ENCODE data around the gene NAT14. TPM values are rescaled to one million over a fixed set of nuclear protein-coding genes. Genes with fewer than 3 reads are reported as not detected.
A peak's percentile ranks its signal among the peaks of the same experiment; 100 is the strongest.

NAT14 gene
- total RNA-seq, 5 donors from 2014 or later (not counting 1 experiment from before 2014, with no cell fraction given) = 6.3 to 10.4 (median 8.1) TPM

DNA sequence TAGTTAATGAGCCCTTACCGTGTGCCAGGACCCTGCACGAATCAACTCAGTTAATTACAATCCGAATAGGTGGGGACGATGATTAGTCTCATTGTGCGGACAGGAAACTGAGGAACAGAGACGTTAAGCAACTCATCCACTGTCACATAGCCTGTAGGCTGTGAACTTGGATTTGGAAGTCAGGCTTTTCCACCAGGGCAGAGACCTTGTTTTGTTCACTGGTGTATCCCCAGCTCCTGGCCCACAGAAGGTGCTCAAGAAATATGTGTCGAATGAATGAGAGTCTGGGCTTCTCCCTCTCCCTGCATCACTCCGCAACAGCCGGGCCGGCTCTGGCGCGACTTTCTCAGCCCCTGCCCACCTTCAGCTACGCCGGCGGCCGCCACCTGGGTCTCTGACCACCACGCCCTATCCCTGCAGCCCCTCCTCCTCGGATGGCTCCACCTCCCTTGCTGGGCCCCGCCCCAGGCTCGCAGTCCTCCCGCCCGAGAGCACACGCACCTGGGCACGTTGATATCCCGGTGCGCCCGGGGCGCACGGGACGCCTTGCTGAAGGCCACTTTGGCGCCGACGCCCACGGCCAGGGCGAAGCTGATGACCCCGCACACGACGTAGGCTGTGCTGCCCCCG, 43.2 kb upstream of the NAT14 start:
- POLR2A ChIA-PET = no interaction called here
- 2% methylated on average over 33 of the region's 39 CpGs for WGBS (ENCODE audit: insufficient coverage)
- Mint-ChIP-seq H3K27me3 (peaks cover 59 to 76% of the 10 kb centered on the region in 2 donors), H3K4me3 (peak overlapping the region in 2 of 3 donors; percentile 21 to 72), H3K36me3 (no peaks in the 10 kb centered on the region), H3K9me3 (no peaks in the 10 kb centered on the region), H3K27ac (no peak overlapping the region), H3K4me1 (peaks cover 19 to 32% (median 31%) of the 10 kb centered on the region in 3 donors)
- no peak overlapping the region for H3K27ac ChIP-seq (ENCODE audit: low read length)
- CTCF ChIA-PET = interaction anchor here in 1 of 2 donors (0.6 kb wide), 1 partner anchor 19 kb away, joined by 4 read pairs; no protein-coding TSS in a partner anchor
- ATAC-seq (replicated peaks in 1 of 4) = peak in 3 of 4 experiments; percentile 13 to 31 (median 21)
- no peak overlapping the region for H3K4me3 ChIP-seq (ENCODE audit: control insufficient read depth in 1 of 2, extremely low read depth in 1 of 2, low read length in 1 of 2)
- H3K27me3 ChIP-seq (replicated peaks in 1 of 2; ENCODE audit: control insufficient read depth in 2 of 2, extremely low read depth in 1 of 2, insufficient read depth in 2 of 2, low read length in 1 of 2) = peaks cover 16 to 93% of the 10 kb centered on the region in 2 experiments
- DNase-seq = no peak
- H3K36me3 ChIP-seq (ENCODE audit: control insufficient read depth in 2 of 2, extremely low read depth in 1 of 2, insufficient read depth in 1 of 2, low read length in 1 of 2) = no peaks in the 10 kb centered on the region
- no peaks in the 10 kb centered on the region for H3K9me3 ChIP-seq
- H3K4me1 ChIP-seq (ENCODE audit: control insufficient read depth in 1 of 2, extremely low read depth in 1 of 2, insufficient read depth in 2 of 2, low read length in 2 of 2) = peaks cover 4 to 29% of the 10 kb centered on the region in 2 experiments

DNA sequence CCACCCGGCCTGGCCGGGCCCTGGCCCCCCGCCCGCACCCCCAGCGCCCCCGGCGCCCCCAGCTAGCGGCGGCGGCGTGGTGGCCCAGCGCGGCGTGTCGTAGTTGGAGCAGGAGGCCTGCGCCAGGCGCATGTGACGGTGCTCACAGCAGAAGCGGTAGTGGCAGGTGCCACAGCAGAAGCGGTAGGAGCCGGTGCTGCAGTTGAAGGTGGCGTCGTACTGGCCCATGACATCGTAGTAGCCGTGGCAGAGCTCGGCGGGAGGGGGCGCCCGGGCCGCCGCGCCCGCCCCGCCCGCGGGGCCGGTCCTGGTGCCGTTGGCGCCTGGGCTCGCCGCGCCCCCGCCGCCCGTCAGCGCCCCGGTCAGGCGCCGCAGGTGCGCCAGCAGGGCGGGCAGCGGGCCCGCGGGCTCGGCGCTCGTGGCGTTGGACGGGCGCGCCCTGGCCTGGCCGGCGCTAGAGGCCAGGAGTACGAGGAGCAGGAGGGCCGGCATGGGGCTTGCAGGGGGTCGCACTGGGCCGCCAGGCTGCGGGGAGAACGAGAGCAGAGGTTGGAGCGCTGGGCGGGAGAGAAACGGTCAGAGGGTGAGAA, 42.5 kb upstream of the NAT14 start:
- H3K4me1 Mint-ChIP-seq = peaks cover 19 to 32% (median 28%) of the 10 kb centered on the region in 3 donors
- POLR2A ChIA-PET = no interaction called here
- H3K27ac ChIP-seq (ENCODE audit: low read length) = no peak overlapping the region
- peaks cover 16 to 93% of the 10 kb centered on the region in 2 experiments for H3K27me3 ChIP-seq (replicated peaks in 1 of 2; ENCODE audit: control insufficient read depth in 2 of 2, extremely low read depth in 1 of 2, insufficient read depth in 2 of 2, low read length in 1 of 2)
- H3K9me3 Mint-ChIP-seq = no peaks in the 10 kb centered on the region
- CTCF ChIA-PET = no interaction called here
- peak in 2 of 35 experiments; percentile 38 for DNase-seq
- 1% methylated on average over 65 of the region's 72 CpGs for WGBS (ENCODE audit: insufficient coverage)
- no peaks in the 10 kb centered on the region for H3K9me3 ChIP-seq
- peaks cover 53 to 69% of the 10 kb centered on the region in 2 donors for H3K27me3 Mint-ChIP-seq
- no peaks in the 10 kb centered on the region for H3K36me3 ChIP-seq (ENCODE audit: control insufficient read depth in 2 of 2, extremely low read depth in 1 of 2, insufficient read depth in 1 of 2, low read length in 1 of 2)
- H3K4me1 ChIP-seq (ENCODE audit: control insufficient read depth in 1 of 2, extremely low read depth in 1 of 2, insufficient read depth in 2 of 2, low read length in 2 of 2) = peaks cover 4 to 29% of the 10 kb centered on the region in 2 experiments
- no peak overlapping the region for H3K27ac Mint-ChIP-seq
- ATAC-seq (replicated peaks in 1 of 4) = peak; percentile 34 to 70 (median 44)
- no peak overlapping the region for H3K4me3 ChIP-seq (ENCODE audit: control insufficient read depth in 1 of 2, extremely low read depth in 1 of 2, low read length in 1 of 2)
- no peaks in the 10 kb centered on the region for H3K36me3 Mint-ChIP-seq
- peak overlapping the region in 1 of 3 donors; percentile 72 for H3K4me3 Mint-ChIP-seq

DNA sequence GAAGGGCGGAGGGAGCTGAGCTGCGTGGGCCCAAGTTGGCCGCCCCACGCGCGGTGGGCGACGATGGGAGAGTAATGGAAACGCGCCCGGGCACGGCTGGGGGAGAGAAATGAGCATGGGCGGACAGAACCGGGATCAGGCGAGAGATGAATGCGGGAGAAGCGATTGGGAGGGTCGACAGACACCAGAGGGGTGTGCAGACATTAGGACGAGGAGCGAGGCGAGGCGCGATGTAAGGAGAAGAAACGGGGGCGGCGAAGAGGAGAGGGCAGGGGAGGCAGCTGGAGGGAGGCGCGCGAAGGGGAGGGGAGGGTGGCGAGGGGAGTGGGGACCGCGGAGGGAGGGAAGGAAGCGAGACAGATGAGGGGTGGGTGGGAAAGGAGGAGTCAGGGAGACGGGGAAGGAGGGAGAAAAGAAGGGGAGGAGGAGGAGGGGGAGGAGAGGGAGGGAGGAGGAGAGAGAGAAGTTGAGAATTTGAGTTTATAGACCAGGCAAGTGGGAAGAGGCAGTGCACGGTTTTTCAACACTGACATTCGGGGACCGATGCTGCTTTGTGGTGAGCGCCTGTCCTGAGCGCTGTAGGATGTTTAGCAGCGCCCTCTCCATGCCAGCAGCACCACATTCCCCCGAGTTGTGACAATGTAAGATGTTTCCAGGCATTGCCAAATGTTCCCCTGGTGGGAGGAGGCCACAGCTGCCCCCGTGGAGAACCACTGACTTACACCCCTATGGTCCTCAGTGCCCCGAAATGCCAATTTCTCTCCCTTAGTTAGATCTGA, 41.8 kb upstream of the NAT14 start, which contains the start of gene SHISA7:
SHISA7 (minus strand) TSS at position 256 of the 779 bp plus-strand sequence. CDS start 437 bp downstream, outside the sequence.
- no peaks in the 10 kb centered on the region for H3K36me3 Mint-ChIP-seq
- no peaks in the 10 kb centered on the region for H3K9me3 Mint-ChIP-seq
- H3K4me1 ChIP-seq (ENCODE audit: control insufficient read depth in 1 of 2, extremely low read depth in 1 of 2, insufficient read depth in 2 of 2, low read length in 2 of 2) = peaks cover 4 to 29% of the 10 kb centered on the region in 2 experiments
- peaks cover 53 to 63% of the 10 kb centered on the region in 2 donors for H3K27me3 Mint-ChIP-seq
- CTCF ChIA-PET = no interaction called here
- no peak within 1 kb of the TSS for H3K27ac Mint-ChIP-seq
- H3K27ac ChIP-seq (ENCODE audit: low read length) = no peak within 1 kb of the TSS
- 3% methylated on average over 33 of the region's 43 CpGs for WGBS (ENCODE audit: insufficient coverage)
- no peaks in the 10 kb centered on the region for H3K36me3 ChIP-seq (ENCODE audit: control insufficient read depth in 2 of 2, extremely low read depth in 1 of 2, insufficient read depth in 1 of 2, low read length in 1 of 2)
- no peak for DNase-seq
- H3K27me3 ChIP-seq (replicated peaks in 1 of 2; ENCODE audit: control insufficient read depth in 2 of 2, extremely low read depth in 1 of 2, insufficient read depth in 2 of 2, low read length in 1 of 2) = peaks cover 16 to 89% of the 10 kb centered on the region in 2 experiments
- H3K9me3 ChIP-seq = no peaks in the 10 kb centered on the region
- H3K4me3 Mint-ChIP-seq = peak within 1 kb of the TSS in 1 of 3 donors; percentile 72
- peaks cover 19 to 32% (median 28%) of the 10 kb centered on the region in 3 donors for H3K4me1 Mint-ChIP-seq
- H3K4me3 ChIP-seq (ENCODE audit: control insufficient read depth in 1 of 2, extremely low read depth in 1 of 2, low read length in 1 of 2) = no peak within 1 kb of the TSS
- POLR2A ChIA-PET = no interaction called here
- ATAC-seq (replicated peaks in 1 of 4) = no peak

DNA sequence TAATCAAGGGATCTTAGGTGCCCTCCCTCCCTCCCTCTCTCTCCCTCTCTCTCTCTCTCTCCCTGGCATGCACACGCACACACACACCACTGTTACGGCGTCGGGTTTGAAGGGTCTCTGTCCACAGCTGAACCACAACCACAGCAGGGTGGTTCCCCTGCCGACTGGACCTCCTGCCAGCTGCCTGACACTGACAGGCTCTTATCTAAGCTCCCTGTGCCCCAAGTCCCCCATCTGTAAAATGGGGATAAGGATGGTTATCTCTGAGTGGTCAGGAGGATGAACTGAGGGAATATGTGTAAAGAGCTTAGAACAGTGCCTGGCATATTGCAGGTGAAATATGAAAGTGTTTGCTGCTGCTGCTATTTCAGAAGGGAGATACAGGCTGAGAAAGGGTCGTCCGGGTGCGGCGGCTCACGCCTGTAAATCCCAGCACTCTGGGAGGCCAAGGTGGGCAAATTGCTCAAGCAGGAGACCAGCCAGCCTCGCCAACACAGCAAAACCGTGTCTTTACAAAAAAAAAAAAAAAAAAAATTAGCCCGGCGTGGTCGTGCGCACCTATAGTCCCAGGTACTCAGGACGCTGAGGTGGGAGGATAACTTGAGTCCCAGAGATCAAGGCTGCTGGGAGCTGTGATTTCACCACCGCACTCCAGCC, 41.0 kb upstream of the NAT14 start:
- Histone ChIP-seq H3K27ac (ENCODE audit: low read length) (no peak overlapping the region), H3K9me3 (no peaks in the 10 kb centered on the region), H3K4me3 (ENCODE audit: control insufficient read depth in 1 of 2, extremely low read depth in 1 of 2, low read length in 1 of 2) (no peak overlapping the region), H3K36me3 (ENCODE audit: control insufficient read depth in 2 of 2, extremely low read depth in 1 of 2, insufficient read depth in 1 of 2, low read length in 1 of 2) (no peaks in the 10 kb centered on the region), H3K4me1 (ENCODE audit: control insufficient read depth in 1 of 2, extremely low read depth in 1 of 2, insufficient read depth in 2 of 2, low read length in 2 of 2) (peaks cover 4 to 29% of the 10 kb centered on the region in 2 experiments), H3K27me3 (replicated peaks in 1 of 2; ENCODE audit: control insufficient read depth in 2 of 2, extremely low read depth in 1 of 2, insufficient read depth in 2 of 2, low read length in 1 of 2) (peaks cover 13 to 84% of the 10 kb centered on the region in 2 experiments)
- H3K36me3 Mint-ChIP-seq = no peaks in the 10 kb centered on the region
- no peak for ATAC-seq (replicated peaks in 1 of 4)
- ChIA-PET POLR2A (no interaction called here), CTCF (no interaction called here)
- peaks cover 19 to 31% (median 28%) of the 10 kb centered on the region in 3 donors for H3K4me1 Mint-ChIP-seq
- peak overlapping the region in 1 of 3 donors; percentile 72 for H3K4me3 Mint-ChIP-seq
- H3K9me3 Mint-ChIP-seq = no peaks in the 10 kb centered on the region
- no peak for DNase-seq
- peaks cover 50 to 56% of the 10 kb centered on the region in 2 donors for H3K27me3 Mint-ChIP-seq
- WGBS (ENCODE audit: insufficient coverage) = 45% methylated on average over 4 of the region's 18 CpGs
- no peak overlapping the region for H3K27ac Mint-ChIP-seq

DNA sequence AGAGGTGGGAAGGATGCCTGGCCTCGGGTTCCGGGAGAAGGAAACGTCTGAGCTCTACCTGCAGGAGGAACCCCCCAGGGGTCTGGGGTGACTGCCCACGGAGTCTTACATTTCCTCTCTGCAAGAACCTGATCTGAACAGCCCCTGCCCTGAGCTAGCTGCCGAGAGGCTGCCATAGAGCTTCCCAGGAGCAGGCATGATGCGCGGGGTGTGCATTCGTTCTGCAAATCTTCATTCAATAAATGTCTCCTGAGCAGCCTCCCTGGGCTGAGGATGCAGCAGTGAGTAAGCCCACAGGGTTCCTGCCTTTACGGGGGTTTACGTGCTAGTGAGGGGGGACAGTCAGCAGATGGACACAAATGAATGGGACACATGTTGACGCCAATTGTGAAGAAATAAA, 40.3 kb upstream of the NAT14 start:
- CTCF ChIA-PET = no interaction called here
- Mint-ChIP-seq H3K4me3 (no peak overlapping the region), H3K4me1 (peaks cover 19 to 28% (median 25%) of the 10 kb centered on the region in 3 donors), H3K27me3 (peaks cover 43 to 49% of the 10 kb centered on the region in 2 donors), H3K36me3 (no peaks in the 10 kb centered on the region), H3K9me3 (no peaks in the 10 kb centered on the region), H3K27ac (peak overlapping the region in 1 of 2 donors; percentile 63)
- peaks cover 4 to 29% of the 10 kb centered on the region in 2 experiments for H3K4me1 ChIP-seq (ENCODE audit: control insufficient read depth in 1 of 2, extremely low read depth in 1 of 2, insufficient read depth in 2 of 2, low read length in 2 of 2)
- ATAC-seq (replicated peaks in 1 of 4) (no peak), DNase-seq (no peak)
- no peak overlapping the region for H3K27ac ChIP-seq (ENCODE audit: low read length)
- no peaks in the 10 kb centered on the region for H3K36me3 ChIP-seq (ENCODE audit: control insufficient read depth in 2 of 2, extremely low read depth in 1 of 2, insufficient read depth in 1 of 2, low read length in 1 of 2)
- H3K4me3 ChIP-seq (ENCODE audit: control insufficient read depth in 1 of 2, extremely low read depth in 1 of 2, low read length in 1 of 2) = no peak overlapping the region
- peaks cover 10 to 84% of the 10 kb centered on the region in 2 experiments for H3K27me3 ChIP-seq (replicated peaks in 1 of 2; ENCODE audit: control insufficient read depth in 2 of 2, extremely low read depth in 1 of 2, insufficient read depth in 2 of 2, low read length in 1 of 2)
- no peaks in the 10 kb centered on the region for H3K9me3 ChIP-seq
- POLR2A ChIA-PET = no interaction called here
- 42% methylated on average over 9 of the region's 11 CpGs for WGBS (ENCODE audit: insufficient coverage)

DNA sequence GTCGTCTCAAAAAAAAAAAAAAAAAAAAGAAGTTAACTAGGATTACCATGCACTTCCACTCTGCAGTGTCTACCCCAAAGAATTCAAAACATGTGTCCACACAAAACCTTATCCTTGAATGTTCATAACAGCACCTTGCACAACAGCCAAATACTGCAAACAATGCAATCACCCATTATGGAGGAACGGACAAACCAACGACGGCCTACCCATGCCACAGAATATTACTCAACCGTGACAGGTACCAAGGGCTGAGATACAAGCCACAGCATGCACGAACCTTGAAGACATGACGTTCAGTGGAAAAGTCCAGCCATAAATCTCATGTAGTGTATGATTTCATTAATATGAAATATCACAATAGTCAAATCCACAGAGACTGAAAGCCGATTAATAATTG, 38.9 kb upstream of the NAT14 start:
- no peak for ATAC-seq (replicated peaks in 1 of 4)
- POLR2A ChIA-PET = interaction anchor here in 1 of 2 donors (0.6 kb wide), 1 partner anchor 80 kb away, joined by 3 read pairs; no protein-coding TSS in a partner anchor
- H3K4me3 ChIP-seq (ENCODE audit: control insufficient read depth in 1 of 2, extremely low read depth in 1 of 2, low read length in 1 of 2) = no peak overlapping the region
- 89% methylated on average over 3 of the region's 8 CpGs for WGBS (ENCODE audit: insufficient coverage)
- Mint-ChIP-seq H3K4me1 (peaks cover 13 to 28% (median 27%) of the 10 kb centered on the region in 3 donors), H3K27ac (no peak overlapping the region), H3K27me3 (peaks cover 40 to 45% of the 10 kb centered on the region in 2 donors), H3K9me3 (no peaks in the 10 kb centered on the region), H3K36me3 (no peaks in the 10 kb centered on the region), H3K4me3 (no peak overlapping the region)
- no peak for DNase-seq
- CTCF ChIA-PET = no interaction called here
- peaks cover 5 to 84% of the 10 kb centered on the region in 2 experiments for H3K27me3 ChIP-seq (replicated peaks in 1 of 2; ENCODE audit: control insufficient read depth in 2 of 2, extremely low read depth in 1 of 2, insufficient read depth in 2 of 2, low read length in 1 of 2)
- peaks cover 2 to 22% of the 10 kb centered on the region in 2 experiments for H3K4me1 ChIP-seq (ENCODE audit: control insufficient read depth in 1 of 2, extremely low read depth in 1 of 2, insufficient read depth in 2 of 2, low read length in 2 of 2)
- no peaks in the 10 kb centered on the region for H3K36me3 ChIP-seq (ENCODE audit: control insufficient read depth in 2 of 2, extremely low read depth in 1 of 2, insufficient read depth in 1 of 2, low read length in 1 of 2)
- H3K9me3 ChIP-seq = no peaks in the 10 kb centered on the region
- no peak overlapping the region for H3K27ac ChIP-seq (ENCODE audit: low read length)

All from T-cell (primary cell).